HG03175 (cell line): ENCODE measurements around the gene PACC1.

ENCODE experiments used
- ATAC-seq: cut with Tn5 transposase; IDR thresholded peaks from one replicate; pipeline ENCODE4 v1.9.1; 2021; ENCODE audit warnings: mild to moderate bottlenecking, moderate library complexity; ENCODE audit not compliant: unreplicated experiment

PACC1 gene

GRCh38 chr1:212438831-212439237 is 24.1 kb upstream of the PACC1 start:
- ATAC-seq = no peak

DNA sequence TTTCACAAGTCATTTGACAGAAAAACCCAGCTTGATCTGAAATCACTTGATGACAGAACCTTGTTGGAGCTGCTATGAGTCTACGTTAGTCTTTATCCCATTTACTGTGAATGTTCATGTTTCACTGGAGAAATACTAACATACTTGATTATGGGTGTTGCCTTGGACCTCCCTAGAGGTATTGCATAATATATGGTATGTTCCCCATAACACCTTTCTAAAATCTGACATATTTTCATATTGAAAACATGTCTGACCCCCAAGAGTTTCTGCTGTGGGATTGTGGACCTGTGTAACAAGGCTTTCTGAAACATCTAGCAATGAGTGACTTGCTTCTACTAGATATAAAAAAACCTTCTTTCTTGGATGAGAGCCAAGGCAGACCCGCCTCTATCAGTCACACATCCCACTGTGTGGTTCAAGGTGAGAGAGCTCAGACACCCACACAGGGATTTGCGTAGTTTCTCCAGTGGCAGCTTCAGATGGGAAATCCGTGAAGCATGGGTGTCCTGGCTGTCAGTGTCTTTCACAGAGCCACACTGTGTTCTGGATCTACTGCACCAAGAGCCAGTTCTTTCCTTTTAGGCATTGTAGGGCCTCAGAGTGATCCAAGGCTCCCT is 22.6 kb upstream of the PACC1 start:
- no peak for ATAC-seq

DNA sequence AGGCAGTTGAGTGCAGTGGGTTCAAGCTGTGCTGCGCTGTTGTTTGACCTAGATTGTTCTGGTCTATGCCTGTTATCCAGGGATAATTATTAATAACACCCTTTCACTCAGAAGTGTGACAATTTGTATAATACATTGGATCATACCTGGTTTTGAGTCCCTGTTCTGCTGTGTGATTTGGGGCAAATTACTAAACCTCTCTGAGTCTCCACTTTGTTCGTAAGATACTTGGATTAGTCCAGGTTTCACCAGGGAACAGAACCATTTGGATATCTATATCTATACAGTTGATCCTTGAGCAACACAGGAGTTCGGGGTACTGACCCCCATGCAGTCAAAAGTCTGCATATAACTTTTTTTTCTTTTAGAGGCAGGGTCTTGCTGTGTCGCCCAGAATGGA is 20.3 kb upstream of the PACC1 start:
- no peak for ATAC-seq

DNA sequence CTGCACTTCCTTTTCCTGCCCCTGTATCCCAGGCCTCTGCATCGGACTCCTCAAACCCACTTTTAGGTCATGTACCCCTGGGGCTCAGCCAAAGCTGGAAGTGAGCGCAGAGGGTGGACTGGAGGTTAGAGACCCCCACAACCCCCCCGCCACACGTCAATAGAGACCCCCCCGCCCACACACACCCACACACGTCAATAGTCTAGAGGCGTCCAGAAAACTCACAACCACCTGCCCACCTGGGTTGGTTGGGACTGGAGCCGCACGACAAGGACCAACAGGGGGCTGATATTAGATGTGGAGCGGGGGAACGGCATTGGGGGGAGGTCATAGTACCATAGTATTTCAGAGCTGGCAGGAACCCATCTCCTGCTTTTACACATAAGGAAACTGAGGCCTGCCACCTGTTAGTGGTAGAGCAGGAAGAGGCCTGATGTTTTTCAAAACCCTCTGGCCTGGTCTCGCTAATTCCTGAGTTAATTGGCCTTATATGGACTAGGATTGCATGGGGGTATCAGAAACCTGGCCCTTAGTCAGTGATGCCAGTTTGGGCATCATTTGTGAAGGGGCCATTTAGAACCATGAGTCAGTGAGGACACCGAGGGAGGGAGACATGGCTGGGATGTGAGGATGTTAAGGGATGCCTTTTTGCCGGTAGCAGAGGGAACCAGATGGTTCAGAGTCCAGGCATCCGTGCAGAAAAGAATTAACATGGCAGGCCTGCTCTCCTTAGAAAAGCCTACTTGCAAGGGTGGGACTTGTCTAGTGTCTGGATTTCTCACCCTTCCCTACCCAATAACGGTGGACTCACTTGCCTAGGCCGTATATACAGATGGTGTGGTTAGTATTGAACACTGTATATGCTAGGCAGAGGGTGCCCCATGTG is 19.1 kb upstream of the PACC1 start:
- no peak for ATAC-seq

DNA sequence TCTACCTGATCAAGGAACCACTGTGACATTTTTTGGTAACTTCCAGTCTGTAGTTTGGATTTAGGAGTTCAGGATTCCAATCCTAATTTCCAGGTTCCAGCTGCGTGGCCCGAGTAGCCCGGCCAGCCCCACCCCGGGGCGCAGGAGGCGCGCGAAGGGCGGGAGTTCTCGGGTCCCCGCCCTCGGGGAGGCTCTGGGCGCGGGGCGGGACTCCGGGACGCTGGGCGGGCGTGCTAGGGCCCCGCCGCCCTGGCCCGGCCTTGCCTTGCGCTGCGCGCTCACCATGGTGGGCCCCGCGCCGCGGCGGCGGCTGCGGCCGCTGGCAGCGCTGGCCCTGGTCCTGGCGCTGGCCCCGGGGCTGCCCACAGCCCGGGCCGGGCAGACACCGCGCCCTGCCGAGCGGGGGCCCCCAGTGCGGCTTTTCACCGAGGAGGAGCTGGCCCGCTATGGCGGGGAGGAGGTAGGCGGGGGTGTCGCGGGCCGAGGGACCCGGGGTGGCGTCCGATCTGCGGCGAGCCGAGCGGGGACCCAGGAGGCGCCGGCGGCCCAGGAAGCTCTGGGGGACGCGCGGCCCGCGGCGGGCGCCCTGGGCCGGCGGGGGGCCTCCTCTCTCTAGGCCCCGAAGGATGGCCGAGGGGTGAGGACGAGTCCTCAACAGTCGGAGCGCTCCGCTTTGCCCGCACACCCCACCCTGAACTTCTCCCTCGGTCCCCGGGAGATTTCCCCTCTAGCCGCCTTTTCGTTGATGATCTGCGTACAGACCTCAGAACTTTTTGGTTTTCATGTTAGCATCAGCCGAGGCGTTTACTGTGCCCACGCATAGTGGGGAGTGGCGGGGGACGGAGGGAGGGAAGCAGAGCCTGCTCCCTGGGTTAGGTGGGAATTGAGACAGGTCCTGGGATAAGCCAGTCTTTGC is 18.2 kb upstream of the PACC1 start, which contains the start of gene NENF:
Gene NENF, plus strand, starts transcription at position 260 of the 916 bp plus-strand sequence. Its CDS starts 24 bp downstream, at position 284.
- peak; percentile 99 for ATAC-seq

DNA sequence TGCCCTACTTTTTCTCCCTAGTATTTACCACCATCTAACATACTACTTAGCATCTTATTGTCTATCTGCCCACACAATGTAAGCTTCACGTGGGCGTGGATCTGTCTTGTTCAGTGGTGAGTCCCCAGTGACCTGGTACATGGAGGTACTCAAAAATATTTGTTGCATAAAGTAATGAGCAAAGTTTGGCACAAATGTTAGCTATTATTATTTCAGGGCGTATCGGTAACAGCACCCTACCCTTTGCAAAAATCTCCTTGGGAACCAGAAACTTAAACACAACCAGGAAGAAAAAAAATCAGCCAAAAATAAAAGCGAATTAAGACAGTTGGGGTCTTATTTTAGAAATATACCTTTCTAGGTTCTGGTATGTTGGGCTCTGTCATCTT is 17.6 kb upstream of the PACC1 start:
- ATAC-seq = no peak

DNA sequence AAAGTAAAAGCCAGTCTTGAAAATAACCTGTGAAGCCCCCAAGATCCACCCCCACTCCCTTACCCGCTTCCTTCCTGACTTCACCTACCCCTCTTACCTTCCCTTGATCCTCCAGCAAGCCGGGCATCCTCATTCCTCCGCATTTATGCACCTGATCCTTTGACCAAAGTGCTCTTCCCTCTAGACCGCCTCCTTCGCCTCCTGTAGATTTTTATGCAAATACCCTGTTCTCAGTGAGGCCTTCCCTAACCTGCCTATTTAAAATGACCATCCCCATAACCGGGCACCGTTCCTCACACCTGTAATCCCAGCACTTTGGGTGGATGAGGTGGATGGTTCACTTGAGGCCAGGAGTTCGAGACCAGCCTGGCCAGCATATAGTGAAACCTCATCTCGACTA is 17.0 kb upstream of the PACC1 start:
- no peak for ATAC-seq

GRCh38 chr1:212430955-212431394 is 16.3 kb upstream of the PACC1 start:
- ATAC-seq = no peak

- ATAC-seq = no peak
Measured at GRCh38 chr1:212430416-212430815, 15.7 kb upstream of the PACC1 start.

DNA sequence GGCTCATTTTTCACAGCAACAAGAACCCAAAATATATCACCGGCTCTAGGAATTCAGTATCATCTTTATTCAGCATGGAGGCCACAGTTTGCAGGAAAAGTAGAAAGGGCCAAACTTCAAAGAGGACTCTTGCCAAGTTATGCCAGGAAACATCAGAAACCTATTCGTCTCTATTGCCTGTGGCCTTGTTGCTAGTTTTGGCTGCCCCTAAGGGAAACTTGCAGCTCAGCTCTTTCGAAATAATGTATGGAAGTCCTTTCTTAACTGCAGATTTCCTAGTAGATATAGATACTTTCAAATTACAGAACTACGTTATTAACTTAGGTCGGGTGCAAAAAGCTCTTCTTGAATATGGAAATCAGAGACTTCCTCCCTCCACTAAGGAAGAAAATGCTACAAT is 13.8 kb upstream of the PACC1 start:
- ATAC-seq = no peak

DNA sequence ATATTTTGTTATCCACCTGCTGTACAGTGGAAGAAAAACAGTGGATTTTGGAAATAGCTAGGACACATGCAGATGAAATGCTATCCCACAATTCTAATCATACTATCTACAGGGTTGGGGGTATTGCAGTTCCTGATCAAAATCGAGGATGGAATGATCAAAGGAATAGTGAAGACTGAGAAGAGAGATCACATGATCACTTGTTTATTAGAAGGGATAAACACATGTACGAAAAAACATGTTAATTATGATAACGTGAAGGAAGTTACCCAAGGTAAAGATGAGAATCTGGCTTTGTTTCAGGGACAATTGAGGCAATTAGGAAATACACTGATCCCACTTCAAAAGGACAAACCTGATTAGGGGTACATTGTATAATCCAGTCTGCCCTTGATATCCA is 9.2 kb upstream of the PACC1 start:
- ATAC-seq = no peak

DNA sequence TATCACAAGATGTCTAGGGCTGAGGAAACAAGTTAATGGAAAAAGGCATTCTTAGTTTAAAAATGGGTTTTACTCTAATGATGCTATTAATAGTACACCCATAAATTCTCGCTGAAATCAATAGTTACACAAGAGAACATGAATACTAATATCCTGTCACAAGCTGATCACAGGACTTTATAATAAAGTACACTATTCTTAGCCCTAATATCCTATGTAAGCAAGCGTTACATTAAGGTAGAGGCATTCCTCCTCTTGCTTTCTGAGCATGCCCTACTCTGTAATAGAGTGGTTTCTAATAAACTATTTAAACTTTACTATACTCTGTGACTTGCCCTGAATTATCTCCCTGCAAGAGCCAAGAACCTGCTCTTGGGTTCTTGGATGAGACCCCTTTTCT is 6.5 kb upstream of the PACC1 start:
- ATAC-seq = no peak

DNA sequence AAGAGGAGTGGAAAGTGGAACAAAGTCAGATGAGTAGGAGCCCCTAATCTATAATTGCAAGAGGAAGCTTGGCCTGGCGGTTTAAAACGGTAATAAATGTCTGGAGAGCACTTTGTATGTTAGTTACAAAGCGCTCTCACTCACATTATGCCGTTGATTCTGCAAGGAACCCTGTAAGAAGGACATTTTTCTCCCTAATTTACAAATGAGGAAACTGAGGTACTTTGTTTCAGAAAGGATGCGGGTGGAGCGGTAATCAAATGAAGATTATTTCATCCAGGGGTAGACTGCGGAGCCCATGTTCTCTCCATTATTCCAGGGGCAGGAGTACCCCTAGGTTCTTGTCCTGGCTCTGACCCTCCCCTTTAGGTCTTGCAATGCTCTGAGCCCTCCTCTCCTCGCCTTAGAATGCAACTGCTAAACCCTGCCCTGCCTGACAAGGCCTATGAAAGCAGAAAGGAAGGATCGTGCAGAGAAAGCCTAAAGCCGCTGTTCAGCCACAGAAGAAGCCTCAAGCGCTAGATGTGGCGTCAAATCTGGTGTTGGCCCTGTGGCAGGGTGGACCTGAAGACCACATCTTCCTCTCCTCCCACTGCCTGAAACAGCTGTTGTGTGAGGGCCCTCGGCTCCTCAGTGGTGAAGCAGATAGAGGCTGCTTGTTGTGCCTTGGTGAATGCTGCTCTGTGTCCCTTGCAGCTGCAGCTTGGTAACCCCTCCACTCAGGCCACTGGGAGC is 588 bp upstream of the PACC1 start:
- ATAC-seq = no peak

DNA sequence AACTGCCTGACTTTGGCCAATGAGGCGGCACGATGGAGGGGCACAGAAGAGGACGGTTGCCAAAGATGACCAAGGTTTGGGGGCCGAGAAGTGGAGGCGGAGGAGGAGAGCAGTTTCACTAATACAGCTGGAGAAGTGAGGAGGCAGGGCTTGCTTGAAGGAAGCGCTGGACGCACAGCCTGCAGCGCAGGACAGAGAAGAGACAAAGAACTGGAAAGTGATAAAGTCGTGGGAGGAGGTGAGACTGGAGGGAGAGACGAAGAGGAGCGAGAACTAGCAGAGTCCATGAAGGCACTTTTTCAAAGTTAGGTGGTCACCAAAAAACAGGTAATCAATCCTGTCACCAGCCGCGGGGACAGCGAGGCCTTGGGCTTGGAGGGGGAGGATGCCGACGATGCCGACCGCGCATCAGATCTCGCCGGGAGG is 771 bp downstream of the PACC1 start:
- ATAC-seq = no peak

GRCh38 chr1:212412374-212412773 is 2.3 kb downstream of the PACC1 start:
- ATAC-seq = no peak

DNA sequence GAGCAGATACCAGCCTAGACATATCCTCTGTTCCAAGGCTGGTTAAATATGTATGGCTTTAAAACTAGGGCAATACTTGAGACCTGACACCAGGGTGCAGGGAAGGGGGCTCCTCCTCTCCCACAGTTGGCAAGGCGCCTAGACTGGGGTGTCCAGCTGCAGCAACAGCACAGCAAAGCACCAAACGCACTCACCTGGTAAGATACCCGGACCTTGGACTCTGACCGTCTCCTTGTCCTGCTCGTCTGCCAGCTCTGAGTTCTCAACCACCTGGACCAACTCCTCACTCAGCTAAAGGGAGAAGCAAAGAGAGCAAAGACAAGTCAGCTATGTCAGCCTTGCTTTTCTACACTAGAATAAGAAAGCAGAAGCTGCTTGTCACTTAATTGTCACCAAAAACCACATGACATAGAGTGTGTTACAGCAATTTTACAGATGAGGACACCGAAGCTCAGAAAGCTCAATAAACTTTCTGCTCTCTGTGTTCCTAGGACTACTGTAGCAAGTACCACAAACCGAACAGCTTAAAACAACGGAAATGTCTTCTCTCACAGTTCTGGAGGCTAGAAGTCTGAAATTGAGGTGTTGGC is 4.4 kb downstream of the PACC1 start:
- ATAC-seq = no peak

DNA sequence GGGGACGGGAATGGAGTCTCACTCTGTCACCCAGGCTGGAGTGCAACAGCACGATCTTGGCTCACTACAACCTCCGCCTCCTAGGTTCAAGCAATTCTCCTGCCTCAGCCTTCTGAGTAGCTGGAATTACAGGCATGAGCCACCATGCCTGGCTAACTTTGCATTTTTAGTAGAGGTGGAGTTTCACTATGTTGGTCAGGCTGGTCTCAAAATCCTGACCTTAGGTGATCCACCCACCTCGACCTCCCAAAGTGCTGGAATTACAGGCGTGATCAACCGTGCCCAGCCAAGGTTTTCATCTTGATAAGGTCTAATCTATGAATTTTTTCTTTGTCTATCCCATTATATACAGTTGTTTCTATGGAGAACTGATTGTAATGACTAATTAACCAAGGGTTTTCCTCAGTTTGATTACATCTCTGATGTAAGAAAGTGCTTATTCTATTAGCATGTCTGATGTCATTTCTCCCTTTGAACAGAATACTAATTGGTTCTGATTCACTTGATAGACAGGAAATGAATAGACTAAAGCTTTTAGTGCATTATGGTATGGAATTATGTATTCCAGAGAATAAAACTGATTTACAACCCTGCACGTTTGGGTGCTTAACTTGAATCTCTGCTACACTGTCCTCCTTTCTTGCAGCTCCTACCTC is 11.9 kb downstream of the PACC1 start:
- no peak for ATAC-seq

GRCh38 chr1:212401838-212402582 is 12.7 kb downstream of the PACC1 start:
- ATAC-seq = no peak

GRCh38 chr1:212401042-212401441 is 13.6 kb downstream of the PACC1 start:
- no peak for ATAC-seq
